ENCODE measurements around the gene SPEM1. TPM values are rescaled to one million over a fixed set of nuclear protein-coding genes. Genes with fewer than 3 reads are reported as not detected.

Gene SPEM1, protein sequence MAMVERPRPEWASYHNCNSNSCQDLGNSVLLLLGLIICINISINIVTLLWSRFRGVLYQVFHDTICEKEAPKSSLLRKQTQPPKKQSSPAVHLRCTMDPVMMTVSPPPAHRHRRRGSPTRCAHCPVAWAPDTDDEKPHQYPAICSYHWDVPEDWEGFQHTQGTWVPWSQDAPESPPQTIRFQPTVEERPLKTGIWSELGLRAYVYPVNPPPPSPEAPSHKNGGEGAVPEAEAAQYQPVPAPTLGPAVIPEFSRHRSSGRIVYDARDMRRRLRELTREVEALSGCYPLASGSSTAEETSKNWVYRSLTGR
- not detected for total RNA-seq

DNA sequence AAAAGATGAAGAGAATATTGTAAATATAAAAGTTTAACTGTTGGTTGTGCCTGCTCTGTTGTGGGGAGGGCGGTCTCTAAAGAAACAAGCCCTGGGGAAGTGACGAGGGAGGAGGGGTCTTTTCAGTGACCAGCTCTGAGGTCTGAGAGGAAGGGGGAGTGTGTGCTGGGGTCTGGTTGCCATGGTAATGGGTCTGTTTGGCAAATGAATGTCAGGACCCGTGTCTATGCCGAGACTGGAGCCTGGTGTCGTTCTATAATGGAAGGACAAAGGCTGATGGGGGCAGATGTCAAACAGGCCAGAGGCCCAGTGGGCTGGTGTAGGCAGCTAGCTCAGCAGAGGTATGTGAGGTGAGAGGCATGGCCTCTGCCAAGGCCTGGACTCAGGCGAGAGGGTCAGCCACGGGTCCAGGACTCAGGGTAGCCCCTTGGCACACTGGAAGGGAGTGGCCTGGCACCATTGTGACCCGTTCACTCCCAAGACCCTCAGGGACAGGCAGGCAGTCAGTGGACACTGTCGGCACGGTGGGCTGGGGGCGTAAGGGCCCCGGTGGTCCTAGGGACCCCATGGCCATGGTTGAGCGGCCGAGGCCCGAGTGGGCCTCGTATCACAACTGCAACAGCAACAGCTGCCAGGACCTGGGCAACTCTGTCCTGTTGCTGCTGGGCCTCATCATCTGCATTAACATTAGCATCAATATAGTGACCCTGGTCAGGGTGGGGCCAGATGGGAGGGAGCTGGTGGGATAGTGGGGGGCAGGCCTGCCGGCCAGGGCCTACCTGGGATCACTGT, at the start of gene SPEM1:
TSS of gene SPEM1 (plus strand) at position 506 of the 792 bp plus-strand sequence. CDS start at position 567, 61 bp downstream.

DNA sequence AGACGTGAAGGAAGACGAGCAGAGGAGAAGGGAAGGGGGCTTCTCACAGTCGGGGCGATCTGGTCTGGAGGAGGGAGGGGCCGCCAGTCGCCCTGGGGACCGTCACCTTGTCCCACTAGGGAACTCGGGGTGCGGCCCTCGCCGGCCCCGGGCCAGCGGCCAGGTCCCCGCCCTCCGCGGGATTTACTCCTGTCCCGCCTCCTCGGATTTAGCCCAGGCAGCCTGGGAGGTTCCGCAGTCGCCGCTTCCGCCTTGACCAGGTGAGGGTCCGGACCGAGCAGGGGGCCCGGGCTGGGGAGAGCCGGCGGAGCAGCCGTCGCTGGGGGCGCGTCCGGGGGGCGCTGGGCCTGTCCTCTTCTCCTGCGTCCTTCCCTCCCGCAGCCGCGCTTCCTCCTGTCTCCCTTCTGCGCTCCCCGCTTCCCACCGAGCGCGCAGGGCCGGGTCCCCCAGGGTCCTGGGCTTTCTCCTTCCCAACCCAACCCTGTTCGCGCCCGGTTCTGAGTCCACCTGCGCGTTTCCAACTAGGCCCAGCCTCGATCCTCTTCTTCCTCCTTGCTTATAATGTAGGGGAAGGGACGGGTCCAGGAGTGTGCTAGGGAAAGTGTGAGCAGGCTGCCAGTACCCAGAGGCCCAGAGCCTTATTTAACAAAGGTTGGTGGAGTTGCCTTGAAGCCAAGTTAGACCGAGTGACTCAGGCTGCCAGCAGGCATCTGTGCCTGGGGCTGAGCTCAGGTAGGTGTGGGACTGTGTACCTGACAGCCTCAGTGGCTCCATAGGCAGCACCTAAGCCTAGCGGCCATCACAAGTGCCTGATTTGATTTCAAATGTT, 39.1 kb upstream of the SPEM1 start, which contains the start of gene TNK1:
TSS of gene TNK1 (plus strand) at position 235 of the 829 bp plus-strand sequence. CDS start 1,838 bp downstream, outside the sequence.

DNA sequence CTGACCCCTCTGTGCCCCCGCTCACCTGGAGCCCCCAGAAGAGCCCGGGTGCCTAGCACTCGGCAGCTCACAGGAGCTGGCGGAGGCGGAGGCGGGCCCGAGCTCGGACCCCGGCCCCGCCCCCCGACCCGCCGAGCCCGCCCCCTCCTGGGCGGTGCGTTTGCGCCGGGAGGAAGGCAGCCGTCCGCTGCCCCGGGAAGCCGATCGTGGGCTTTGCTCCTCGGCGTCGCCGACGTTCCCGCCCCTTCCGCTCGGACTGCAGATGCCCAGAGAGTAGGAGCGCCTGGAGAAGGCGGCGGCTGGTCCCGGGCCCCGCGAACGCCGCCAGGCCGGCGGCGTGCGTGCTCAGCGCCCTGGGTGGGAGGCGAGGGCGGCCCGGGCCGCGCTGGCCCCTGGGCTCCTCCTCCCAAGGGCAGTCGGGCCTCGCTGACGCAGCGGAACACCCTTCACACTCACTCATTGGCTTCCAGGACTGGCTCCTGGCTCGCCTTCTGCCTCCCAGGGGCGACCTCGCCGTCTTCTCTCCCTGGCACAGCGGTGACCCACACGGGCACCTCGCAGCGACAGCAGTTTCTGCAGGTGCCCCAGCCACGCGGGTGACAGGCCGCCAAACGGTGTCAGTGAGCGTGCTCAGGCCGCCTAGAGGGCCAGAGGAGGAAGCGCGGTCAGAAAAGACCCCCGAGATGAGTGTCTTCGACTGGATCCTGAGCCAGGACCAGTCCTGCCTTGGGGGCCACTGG, 25.5 kb upstream of the SPEM1 start, which contains the start of gene PLSCR3:
TSS of gene PLSCR3 (minus strand) at position 74 of the 740 bp plus-strand sequence. CDS start 415 bp downstream, outside the sequence.

DNA sequence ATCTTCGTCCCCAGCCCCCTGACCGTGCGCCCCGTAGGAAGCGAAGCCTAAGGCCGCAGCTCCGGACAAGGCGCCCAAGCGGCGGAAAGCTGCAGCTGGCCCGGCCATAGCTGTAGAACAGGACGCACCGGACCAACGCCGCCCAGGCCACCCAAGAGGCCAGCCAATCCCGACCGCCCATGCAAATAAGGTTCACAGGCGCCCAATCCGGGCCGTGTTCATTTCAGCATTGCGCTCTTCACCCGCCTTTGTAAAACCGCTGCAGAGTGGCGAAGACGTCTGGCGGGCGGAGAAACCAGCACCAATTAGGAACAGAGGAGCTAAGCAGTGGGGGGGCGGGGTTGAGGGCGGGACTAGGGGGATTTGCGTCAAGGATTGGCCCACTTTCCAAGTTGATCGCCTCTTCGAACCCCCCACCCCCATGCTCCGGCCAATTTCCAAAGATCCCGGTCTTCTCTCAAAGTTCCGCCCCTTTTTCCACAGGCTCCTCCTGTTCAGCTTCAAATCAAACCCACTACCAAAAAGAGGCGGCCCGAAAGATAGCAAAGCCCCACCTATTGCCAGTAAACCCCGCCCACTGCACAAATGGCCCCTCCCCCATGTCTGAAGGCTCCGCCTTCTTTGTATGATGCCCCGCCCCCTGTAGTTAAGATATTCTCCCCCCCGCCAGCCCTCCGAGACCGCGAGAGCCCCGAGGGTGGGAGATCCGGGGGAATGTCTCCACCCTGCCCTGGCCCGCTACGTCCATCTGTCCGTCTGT, 16.0 kb upstream of the SPEM1 start, which contains the start of gene TMEM256:
TSS of gene TMEM256 (minus strand) at position 121 of the 760 bp plus-strand sequence. CDS start at position 108, 13 bp downstream.

DNA sequence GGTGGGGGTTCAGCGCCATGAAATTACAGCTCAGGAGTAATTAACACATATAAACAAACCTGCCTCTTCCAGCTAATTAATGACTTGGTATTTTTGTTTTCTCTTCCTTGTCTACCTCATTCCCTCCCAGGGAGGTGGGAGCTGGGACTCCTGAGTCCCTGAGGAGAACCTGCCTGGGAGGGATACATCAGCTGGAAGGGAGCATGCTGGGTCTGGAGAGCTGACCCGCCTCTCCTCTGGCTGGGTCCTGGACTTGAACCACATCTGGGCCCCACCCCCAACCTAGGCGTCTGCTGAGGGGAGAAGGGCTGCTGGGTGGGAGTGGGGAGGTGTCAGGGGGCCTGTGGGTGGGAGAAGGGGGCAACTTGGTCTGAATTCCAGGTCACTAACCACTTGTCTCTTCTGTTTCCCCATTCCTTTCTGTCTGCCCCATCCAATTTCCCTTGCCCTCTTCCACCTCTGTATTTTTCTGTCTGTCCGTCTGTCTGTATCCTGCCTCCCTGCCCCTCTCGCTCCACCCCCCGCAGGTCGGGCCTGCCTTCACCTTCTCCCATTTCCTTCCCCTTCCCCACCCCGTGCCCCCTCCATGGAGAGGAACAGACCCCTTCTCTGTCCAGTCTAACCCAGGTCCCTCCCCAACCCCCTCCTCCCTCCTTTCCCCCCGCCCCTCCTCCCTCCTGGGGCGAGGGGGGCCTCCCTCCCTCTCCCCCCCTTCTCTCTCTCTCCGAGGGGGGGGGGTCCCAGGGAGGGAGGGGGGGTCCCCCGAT, 12.5 kb upstream of the SPEM1 start, which contains the start of gene NLGN2:
TSS of gene NLGN2 (plus strand) at position 361 of the 767 bp plus-strand sequence. CDS start 411 bp downstream, outside the sequence.

DNA sequence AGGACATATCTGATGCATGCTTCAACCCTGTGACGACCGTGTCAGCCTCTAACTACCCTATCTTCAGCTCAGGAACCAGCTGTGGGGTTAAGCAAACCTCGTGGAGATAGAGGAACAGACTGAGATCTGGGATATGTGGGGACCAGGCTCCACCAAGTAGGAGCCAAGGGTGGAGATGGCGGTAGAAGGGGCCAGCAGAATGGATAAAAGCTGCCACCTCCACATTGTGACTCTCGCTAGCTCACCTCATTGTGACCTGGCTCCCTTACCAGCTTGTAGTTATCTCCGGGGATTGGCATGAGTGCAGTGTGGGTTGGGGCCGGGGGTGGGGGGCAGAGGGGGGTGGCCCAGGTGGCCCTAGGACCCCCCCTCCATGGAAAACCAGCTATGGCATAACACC, 5.2 kb downstream of the SPEM1 start, which contains the start of gene SPEM2:
TSS of gene SPEM2 (plus strand) at position 301 of the 400 bp plus-strand sequence. CDS start at position 374, 73 bp downstream.

DNA sequence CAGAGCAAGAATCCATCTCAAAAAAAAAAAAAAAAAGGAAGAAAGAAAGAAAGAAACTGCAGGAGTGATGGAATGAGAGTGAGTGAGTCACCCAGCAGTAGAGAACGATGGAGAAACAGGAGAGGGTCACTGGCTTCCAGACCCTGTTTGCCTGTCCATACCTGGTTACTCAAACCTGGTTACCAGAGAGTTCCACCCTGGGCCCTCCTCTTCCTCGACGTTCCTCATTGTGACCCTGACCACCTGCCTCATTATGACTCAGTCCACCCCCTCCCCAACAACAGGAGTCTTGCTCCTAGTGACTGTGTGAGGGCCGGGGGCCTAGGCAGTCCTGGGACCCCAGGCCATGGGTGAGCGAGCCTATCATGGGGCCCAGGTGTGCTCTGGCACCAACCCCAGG, 8.4 kb downstream of the SPEM1 start, which contains the start of gene SPEM3:
TSS of gene SPEM3 (plus strand) at position 301 of the 400 bp plus-strand sequence. CDS start at position 347, 46 bp downstream.

DNA sequence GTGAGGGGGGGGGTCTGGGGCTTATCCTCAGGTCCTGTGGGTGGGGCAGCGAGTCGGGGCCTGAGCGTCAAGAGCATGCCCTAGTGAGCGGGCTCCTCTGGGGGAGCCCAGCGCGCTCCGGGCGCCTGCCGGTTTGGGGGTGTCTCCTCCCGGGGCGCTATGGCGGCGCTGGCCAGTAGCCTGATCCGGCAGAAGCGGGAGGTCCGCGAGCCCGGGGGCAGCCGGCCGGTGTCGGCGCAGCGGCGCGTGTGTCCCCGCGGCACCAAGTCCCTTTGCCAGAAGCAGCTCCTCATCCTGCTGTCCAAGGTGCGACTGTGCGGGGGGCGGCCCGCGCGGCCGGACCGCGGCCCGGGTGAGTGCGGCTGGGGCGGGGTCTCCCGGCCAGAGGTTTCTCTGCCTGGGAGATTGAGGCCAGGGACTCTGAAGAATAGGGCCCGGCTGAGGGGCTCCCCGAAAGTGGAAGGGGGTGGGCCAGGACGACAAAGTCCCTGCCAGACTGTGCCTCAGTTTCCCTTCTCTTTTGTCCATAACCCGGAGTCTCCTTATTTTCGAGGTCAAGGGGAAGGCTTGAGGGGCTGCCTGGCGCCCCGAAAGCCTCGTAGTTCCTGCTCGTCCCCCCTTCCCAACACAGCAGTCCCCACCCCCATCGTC, 19.5 kb downstream of the SPEM1 start, which contains the start of gene FGF11:
TSS of gene FGF11 (plus strand) at position 51 of the 651 bp plus-strand sequence. CDS start at position 160, 109 bp downstream.

DNA sequence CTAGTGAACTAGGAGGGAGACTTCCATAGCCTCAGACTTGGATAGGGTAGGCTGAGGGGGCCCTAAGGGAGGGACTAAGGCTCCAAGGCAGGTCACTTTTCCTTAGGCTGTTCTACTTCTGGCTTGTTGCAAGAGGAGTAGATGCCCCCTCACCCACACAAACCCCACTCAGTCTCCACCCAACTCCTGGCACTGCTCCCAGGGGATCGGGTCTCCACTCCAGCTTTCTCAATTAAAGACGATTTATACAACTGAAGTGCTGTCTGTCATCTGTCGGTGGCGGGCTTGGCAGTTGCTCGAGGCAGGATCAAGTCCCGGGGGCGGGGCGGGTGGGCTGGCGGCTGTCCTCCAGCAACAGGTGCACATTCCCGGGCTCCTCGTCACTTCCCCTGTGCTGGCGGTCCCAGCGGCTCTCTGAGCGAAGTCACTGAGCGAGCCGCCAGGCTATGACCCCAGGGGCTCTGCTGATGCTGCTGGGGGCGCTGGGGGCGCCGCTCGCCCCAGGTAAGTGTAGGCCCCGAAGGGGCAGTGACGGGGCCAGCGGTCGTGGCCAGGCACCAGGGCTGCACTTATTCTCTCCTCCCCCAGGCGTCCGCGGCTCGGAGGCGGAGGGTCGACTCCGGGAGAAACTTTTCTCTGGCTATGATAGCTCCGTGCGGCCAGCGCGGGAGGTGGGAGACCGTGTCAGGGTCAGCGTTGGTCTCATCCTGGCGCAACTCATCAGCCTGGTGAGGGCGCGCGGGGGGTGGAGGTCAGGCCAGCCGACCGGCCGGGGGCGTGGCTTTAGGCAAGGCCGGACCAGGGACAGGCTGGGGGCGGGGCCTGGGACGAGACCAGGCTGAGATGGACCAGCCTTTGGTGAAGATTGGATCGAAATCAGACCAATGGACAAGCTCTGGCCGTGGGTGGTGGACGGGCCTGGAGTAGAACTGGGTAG, 24.8 kb downstream of the SPEM1 start, which contains the start of gene CHRNB1:
TSS of gene CHRNB1 (plus strand) at position 380 of the 937 bp plus-strand sequence. CDS start at position 447, 67 bp downstream.

Other genes with a start within 250 kb of the SPEM1 start
- gene ASGR1, start 241.0 kb upstream of the SPEM1 start, total RNA-seq, result 1 to 10 TPM in 1 of 2 experiments, under 1 TPM in 1; 0.63 to 1.2 TPM
- 10 to 100 TPM; 11.6 to 11.9 TPM for gene DLG4, start 200.5 kb upstream of the SPEM1 start, total RNA-seq
- 100 to 1,000 TPM; 291 to 311 TPM for gene ACADVL, start 200.4 kb upstream of the SPEM1 start, total RNA-seq
- gene DVL2, start 185.8 kb upstream of the SPEM1 start, total RNA-seq, result 10 to 100 TPM; 47.0 to 47.5 TPM
- gene PHF23, start 180.9 kb upstream of the SPEM1 start, total RNA-seq, result 10 to 100 TPM; 53.9 to 55.9 TPM
- 100 to 1,000 TPM; 276 to 282 TPM for gene GABARAP, start 177.9 kb upstream of the SPEM1 start, total RNA-seq
- 100 to 1,000 TPM; 154 to 160 TPM for gene CTDNEP1, start 168.6 kb upstream of the SPEM1 start, total RNA-seq
- 10 to 100 TPM; 36.2 to 44.5 TPM for gene ELP5, start 168.1 kb upstream of the SPEM1 start, total RNA-seq
- under 1 TPM; 0.53 to 0.76 TPM for gene CLDN7, start 157.8 kb upstream of the SPEM1 start, total RNA-seq
- not detected for gene SLC2A4, start 138.6 kb upstream of the SPEM1 start, total RNA-seq
- under 1 TPM; 0.55 to 0.67 TPM for gene YBX2, start 125.7 kb upstream of the SPEM1 start, total RNA-seq
- gene EIF5A, start 112.7 kb upstream of the SPEM1 start, total RNA-seq, result 100 to 1,000 TPM; 429 to 433 TPM
- gene GPS2, start 105.0 kb upstream of the SPEM1 start, total RNA-seq, result 10 to 100 TPM; 67.6 to 77.5 TPM
- gene NEURL4, start 91.0 kb upstream of the SPEM1 start, total RNA-seq, result 10 to 100 TPM; 35.8 to 41.7 TPM
- 100 to 1,000 TPM; 738 to 785 TPM for gene ACAP1, start 83.8 kb upstream of the SPEM1 start, total RNA-seq
- gene KCTD11, start 68.2 kb upstream of the SPEM1 start, total RNA-seq, result 1 to 10 TPM; 7.0 to 7.1 TPM
- gene TMEM95, start 65.2 kb upstream of the SPEM1 start, total RNA-seq, result not detected
- gene TNK1, start 39.2 kb upstream of the SPEM1 start, total RNA-seq, result 1 to 10 TPM; 1.6 to 1.9 TPM
- 100 to 1,000 TPM; 159 to 160 TPM for gene PLSCR3, start 25.8 kb upstream of the SPEM1 start, total RNA-seq
- 10 to 100 TPM; 66.2 to 67.9 TPM for gene TMEM256, start 16.2 kb upstream of the SPEM1 start, total RNA-seq
- 1 to 10 TPM; 4.9 to 5.1 TPM for gene NLGN2, start 12.5 kb upstream of the SPEM1 start, total RNA-seq
- not detected for gene SPEM2, start 5.3 kb downstream of the SPEM1 start, total RNA-seq
- gene SPEM3, start 8.5 kb downstream of the SPEM1 start, total RNA-seq, result not detected
- gene TMEM102, start 15.1 kb downstream of the SPEM1 start, total RNA-seq, result 10 to 100 TPM; 16.3 to 17.0 TPM
- gene FGF11, start 19.2 kb downstream of the SPEM1 start, total RNA-seq, result 10 to 100 TPM; 21.3 to 21.6 TPM
- gene CHRNB1, start 24.7 kb downstream of the SPEM1 start, total RNA-seq, result 10 to 100 TPM; 15.3 to 19.0 TPM
- gene ZBTB4, start 59.3 kb downstream of the SPEM1 start, total RNA-seq, result 10 to 100 TPM; 29.0 to 29.5 TPM
- gene SLC35G6, start 61.1 kb downstream of the SPEM1 start, total RNA-seq, result not detected
- gene POLR2A, start 64.0 kb downstream of the SPEM1 start, total RNA-seq, result 100 to 1,000 TPM; 174 to 175 TPM
- gene TNFSF12, start 128.7 kb downstream of the SPEM1 start, total RNA-seq, result 100 to 1,000 TPM; 100 to 103 TPM
- 1 to 10 TPM; 7.2 to 7.4 TPM for gene TNFSF13, start 138.4 kb downstream of the SPEM1 start, total RNA-seq
- gene SENP3, start 141.6 kb downstream of the SPEM1 start, total RNA-seq, result 10 to 100 TPM; 37.6 to 42.1 TPM
- 10 to 100 TPM in 1 of 2 experiments, 1 to 10 TPM in 1; 9.8 to 10.3 TPM for gene CD68, start 159.3 kb downstream of the SPEM1 start, total RNA-seq
- gene MPDU1, start 163.5 kb downstream of the SPEM1 start, total RNA-seq, result 10 to 100 TPM; 52.8 to 56.0 TPM
- gene SOX15, start 169.8 kb downstream of the SPEM1 start, total RNA-seq, result under 1 TPM; 0.17 to 0.38 TPM
- gene FXR2, start 194.6 kb downstream of the SPEM1 start, total RNA-seq, result 10 to 100 TPM; 29.3 to 32.6 TPM
- 10 to 100 TPM; 32.7 to 38.7 TPM for gene SAT2, start 207.5 kb downstream of the SPEM1 start, total RNA-seq
- not detected for gene SHBG, start 209.8 kb downstream of the SPEM1 start, total RNA-seq
- under 1 TPM; 0.17 to 0.18 TPM for gene ATP1B2, start 230.6 kb downstream of the SPEM1 start, total RNA-seq

All from activated naive CD4-positive, alpha-beta T cell treated with anti-CD3 and anti-CD28 coated beads, Interleukin-2, amount 10 ng/mL, durations not matched to agents 5 hours and 36 hours (primary cell).